Measurements from ENCODE around the gene PNMA8C.

DNA sequence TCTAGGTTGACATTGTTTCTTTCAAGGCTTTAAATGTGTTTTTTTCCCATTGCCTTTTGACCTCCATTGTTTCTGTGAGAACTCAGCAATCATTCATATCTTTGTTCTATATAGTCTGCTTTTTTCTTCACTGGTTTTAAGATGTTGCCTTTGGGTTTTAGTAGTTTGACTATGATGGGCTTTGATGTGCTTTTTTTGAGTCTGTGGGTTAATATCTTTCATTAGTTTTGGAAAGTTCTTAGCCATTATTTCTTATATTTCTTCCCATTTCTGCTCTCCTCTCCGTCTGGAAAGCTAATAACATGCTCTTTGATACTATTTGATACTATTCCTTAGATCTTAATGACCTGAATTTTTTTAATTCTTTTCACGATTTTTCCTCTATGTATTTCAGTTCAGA, 48.0 kb downstream of the PNMA8C start:
- TF ChIP-seq POLR2A (IDR thresholded peaks at IDR 0.05; ENCODE audit: low read depth, low read length): no peak
- no peak for TF ChIP-seq EZH2 (IDR thresholded peaks at IDR 0.05; ENCODE audit: borderline replicate concordance, low read depth, low read length, severe bottlenecking)
- TF ChIP-seq, protein P1, sequence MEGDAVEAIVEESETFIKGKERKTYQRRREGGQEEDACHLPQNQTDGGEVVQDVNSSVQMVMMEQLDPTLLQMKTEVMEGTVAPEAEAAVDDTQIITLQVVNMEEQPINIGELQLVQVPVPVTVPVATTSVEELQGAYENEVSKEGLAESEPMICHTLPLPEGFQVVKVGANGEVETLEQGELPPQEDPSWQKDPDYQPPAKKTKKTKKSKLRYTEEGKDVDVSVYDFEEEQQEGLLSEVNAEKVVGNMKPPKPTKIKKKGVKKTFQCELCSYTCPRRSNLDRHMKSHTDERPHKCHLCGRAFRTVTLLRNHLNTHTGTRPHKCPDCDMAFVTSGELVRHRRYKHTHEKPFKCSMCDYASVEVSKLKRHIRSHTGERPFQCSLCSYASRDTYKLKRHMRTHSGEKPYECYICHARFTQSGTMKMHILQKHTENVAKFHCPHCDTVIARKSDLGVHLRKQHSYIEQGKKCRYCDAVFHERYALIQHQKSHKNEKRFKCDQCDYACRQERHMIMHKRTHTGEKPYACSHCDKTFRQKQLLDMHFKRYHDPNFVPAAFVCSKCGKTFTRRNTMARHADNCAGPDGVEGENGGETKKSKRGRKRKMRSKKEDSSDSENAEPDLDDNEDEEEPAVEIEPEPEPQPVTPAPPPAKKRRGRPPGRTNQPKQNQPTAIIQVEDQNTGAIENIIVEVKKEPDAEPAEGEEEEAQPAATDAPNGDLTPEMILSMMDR (IDR thresholded peaks at IDR 0.05; ENCODE audit: extremely low read depth in 1 of 2, insufficient read depth in 1 of 2, low read depth in 1 of 2, low read length in 2 of 2): no peak
- no peak for TF ChIP-seq POLR2AphosphoS5 (IDR thresholded peaks at IDR 0.05; ENCODE audit: insufficient read depth, low read depth, low read length)
- TF ChIP-seq FOS (IDR thresholded peaks at IDR 0.05; ENCODE audit: borderline replicate concordance, insufficient read depth, low read length): no peak
- TF ChIP-seq GATA2 (IDR thresholded peaks at IDR 0.05; ENCODE audit: insufficient read depth, insufficient read length, low read depth, low read length): no peak
- TF ChIP-seq, protein P2, sequence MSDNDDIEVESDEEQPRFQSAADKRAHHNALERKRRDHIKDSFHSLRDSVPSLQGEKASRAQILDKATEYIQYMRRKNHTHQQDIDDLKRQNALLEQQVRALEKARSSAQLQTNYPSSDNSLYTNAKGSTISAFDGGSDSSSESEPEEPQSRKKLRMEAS (IDR thresholded peaks at IDR 0.05; ENCODE audit: insufficient read depth, insufficient read length): no peak
- no peak for TF ChIP-seq MYC (IDR thresholded peaks at IDR 0.05; ENCODE audit: low read depth, low read length)
- no peak for TF ChIP-seq JUN (IDR thresholded peaks at IDR 0.05; ENCODE audit: borderline replicate concordance, insufficient read depth, insufficient read length, low read depth)
